Parathyroid adenoma (tissue), 2 donors: ENCODE results near the gene FAM131A.

ENCODE experiments used
- H2AFZ ChIP-seq: fragments of 300-600 bp; sonication (generic); one replicate; pipeline ENCODE4 v1.7.0; 2017; ENCODE audit warnings: antibody characterized with exemption, mild to moderate bottlenecking
- H3K27ac ChIP-seq: fragments of 300-600 bp; sonication (generic); one replicate; pipeline ENCODE4 v1.7.0; 2017
- H3K27me3 ChIP-seq: fragments of 300-600 bp; sonication (generic); one replicate; pipeline ENCODE4 v1.7.0; 2017; ENCODE audit warnings: low read length; ENCODE audit not compliant: control insufficient read depth, insufficient read depth
- H3K36me3 ChIP-seq: fragments of 300-600 bp; sonication (generic); one replicate; pipeline ENCODE4 v1.7.0; 2017; ENCODE audit warnings: low read length; ENCODE audit not compliant: control insufficient read depth, insufficient read depth
- H3K4me1 ChIP-seq: fragments of 300-600 bp; sonication (generic); one replicate; pipeline ENCODE4 v1.7.0; 2017; ENCODE audit warnings: control low read depth
- H3K4me2 ChIP-seq: fragments of 300-600 bp; sonication (generic); one replicate; pipeline ENCODE4 v1.7.0; 2017; ENCODE audit warnings: low read length
- H3K4me3 ChIP-seq: fragments of 300-600 bp; sonication (generic); one replicate; pipeline ENCODE4 v1.7.0; 2017; ENCODE audit warnings: low read depth, low read length
- H3K79me2 ChIP-seq: fragments of 300-600 bp; sonication (generic); one replicate; pipeline ENCODE4 v1.7.0; 2017; ENCODE audit warnings: control low read depth
- H3K9ac ChIP-seq: fragments of 300-600 bp; sonication (generic); one replicate; pipeline ENCODE4 v1.7.0; 2017; ENCODE audit warnings: mild to moderate bottlenecking
- H3K9me3 ChIP-seq: fragments of 300-600 bp; sonication (generic); one replicate; pipeline ENCODE4 v1.7.0; 2017; ENCODE audit warnings: low read length; ENCODE audit not compliant: control insufficient read depth
- TF ChIP-seq, protein P1 (sequence below): fragments of 300-600 bp; sonication (generic); IDR thresholded peaks from one replicate; pipeline ENCODE4 v1.7.0; 2017; ENCODE audit warnings: antibody characterized with exemption, mild to moderate bottlenecking
- donor health status: primary hyperparathyroidism.

The FAM131A gene

GRCh38 chr3:184307915-184308314 is 29.5 kb upstream of the FAM131A start:
- Histone ChIP-seq H3K27me3 (no peaks in the 10 kb centered on the region), H3K4me1 (peaks cover 4% of the 10 kb centered on the region), H3K79me2 (no peaks in the 10 kb centered on the region), H3K27ac (no peak overlapping the region), H3K4me2 (no peak overlapping the region), H3K36me3 (no peaks in the 10 kb centered on the region), H3K4me3 (no peak overlapping the region), H3K9me3 (no peaks in the 10 kb centered on the region), H2AFZ (no peak overlapping the region), H3K9ac (no peak overlapping the region)
- TF ChIP-seq, protein P1, sequence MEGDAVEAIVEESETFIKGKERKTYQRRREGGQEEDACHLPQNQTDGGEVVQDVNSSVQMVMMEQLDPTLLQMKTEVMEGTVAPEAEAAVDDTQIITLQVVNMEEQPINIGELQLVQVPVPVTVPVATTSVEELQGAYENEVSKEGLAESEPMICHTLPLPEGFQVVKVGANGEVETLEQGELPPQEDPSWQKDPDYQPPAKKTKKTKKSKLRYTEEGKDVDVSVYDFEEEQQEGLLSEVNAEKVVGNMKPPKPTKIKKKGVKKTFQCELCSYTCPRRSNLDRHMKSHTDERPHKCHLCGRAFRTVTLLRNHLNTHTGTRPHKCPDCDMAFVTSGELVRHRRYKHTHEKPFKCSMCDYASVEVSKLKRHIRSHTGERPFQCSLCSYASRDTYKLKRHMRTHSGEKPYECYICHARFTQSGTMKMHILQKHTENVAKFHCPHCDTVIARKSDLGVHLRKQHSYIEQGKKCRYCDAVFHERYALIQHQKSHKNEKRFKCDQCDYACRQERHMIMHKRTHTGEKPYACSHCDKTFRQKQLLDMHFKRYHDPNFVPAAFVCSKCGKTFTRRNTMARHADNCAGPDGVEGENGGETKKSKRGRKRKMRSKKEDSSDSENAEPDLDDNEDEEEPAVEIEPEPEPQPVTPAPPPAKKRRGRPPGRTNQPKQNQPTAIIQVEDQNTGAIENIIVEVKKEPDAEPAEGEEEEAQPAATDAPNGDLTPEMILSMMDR: no peak

DNA sequence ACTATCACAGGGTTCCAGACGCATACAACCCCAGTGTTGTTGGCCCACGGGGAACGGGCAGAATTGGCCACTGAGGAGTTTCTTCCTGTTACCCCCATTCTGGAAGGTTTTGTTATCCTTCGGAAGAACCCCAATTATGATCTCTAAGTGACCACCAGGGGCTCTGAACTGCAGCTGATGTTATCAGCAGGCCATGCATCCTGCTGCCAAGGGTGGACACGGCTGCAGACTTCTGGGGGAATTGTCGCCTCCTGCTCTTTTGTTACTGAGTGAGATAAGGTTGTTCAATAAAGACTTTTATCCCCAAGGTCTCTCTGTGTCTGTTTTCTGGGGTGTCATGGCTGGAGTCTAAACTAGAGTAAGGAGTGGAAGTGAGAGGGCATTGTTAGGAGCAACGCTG is 28.7 kb upstream of the FAM131A start:
- Histone ChIP-seq H3K27ac (no peak overlapping the region), H3K36me3 (no peaks in the 10 kb centered on the region), H3K9me3 (no peaks in the 10 kb centered on the region), H2AFZ (no peak overlapping the region), H3K4me3 (no peak overlapping the region), H3K79me2 (no peaks in the 10 kb centered on the region), H3K4me1 (peaks cover 4% of the 10 kb centered on the region), H3K27me3 (no peaks in the 10 kb centered on the region), H3K4me2 (no peak overlapping the region), H3K9ac (no peak overlapping the region)
- TF ChIP-seq, protein P1: no peak

GRCh38 chr3:184311633-184312032 is 25.8 kb upstream of the FAM131A start:
- H3K4me3 ChIP-seq: no peak overlapping the region
- no peak overlapping the region for H3K27ac ChIP-seq
- no peak overlapping the region for H3K4me2 ChIP-seq
- H3K27me3 ChIP-seq: no peaks in the 10 kb centered on the region
- H3K79me2 ChIP-seq: peaks cover 15% of the 10 kb centered on the region
- H2AFZ ChIP-seq: no peak overlapping the region
- H3K9me3 ChIP-seq: no peaks in the 10 kb centered on the region
- TF ChIP-seq, protein P1: no peak
- H3K4me1 ChIP-seq: peaks cover 10% of the 10 kb centered on the region
- H3K9ac ChIP-seq: no peak overlapping the region
- H3K36me3 ChIP-seq: no peaks in the 10 kb centered on the region

- Histone ChIP-seq H3K36me3 (no peaks in the 10 kb centered on the region), H3K27me3 (no peaks in the 10 kb centered on the region), H2AFZ (peak within 1 kb of the TSS; percentile 67), H3K4me3 (peak within 1 kb of the TSS; percentile 86), H3K27ac (peak within 1 kb of the TSS; percentile 96), H3K9me3 (no peaks in the 10 kb centered on the region), H3K4me1 (peaks cover 21% of the 10 kb centered on the region), H3K9ac (peak within 1 kb of the TSS; percentile 96), H3K79me2 (peaks cover 23% of the 10 kb centered on the region), H3K4me2 (peak within 1 kb of the TSS; percentile 99)
- TF ChIP-seq, protein P1: no peak
Observed at GRCh38 chr3:184314363-184314699, 23.1 kb upstream of the FAM131A start, which contains the start of gene EIF4G1. TSS of gene EIF4G1 (plus strand) at chr3:184314606. CDS start at chr3:184315797, 1,191 bp downstream.

DNA sequence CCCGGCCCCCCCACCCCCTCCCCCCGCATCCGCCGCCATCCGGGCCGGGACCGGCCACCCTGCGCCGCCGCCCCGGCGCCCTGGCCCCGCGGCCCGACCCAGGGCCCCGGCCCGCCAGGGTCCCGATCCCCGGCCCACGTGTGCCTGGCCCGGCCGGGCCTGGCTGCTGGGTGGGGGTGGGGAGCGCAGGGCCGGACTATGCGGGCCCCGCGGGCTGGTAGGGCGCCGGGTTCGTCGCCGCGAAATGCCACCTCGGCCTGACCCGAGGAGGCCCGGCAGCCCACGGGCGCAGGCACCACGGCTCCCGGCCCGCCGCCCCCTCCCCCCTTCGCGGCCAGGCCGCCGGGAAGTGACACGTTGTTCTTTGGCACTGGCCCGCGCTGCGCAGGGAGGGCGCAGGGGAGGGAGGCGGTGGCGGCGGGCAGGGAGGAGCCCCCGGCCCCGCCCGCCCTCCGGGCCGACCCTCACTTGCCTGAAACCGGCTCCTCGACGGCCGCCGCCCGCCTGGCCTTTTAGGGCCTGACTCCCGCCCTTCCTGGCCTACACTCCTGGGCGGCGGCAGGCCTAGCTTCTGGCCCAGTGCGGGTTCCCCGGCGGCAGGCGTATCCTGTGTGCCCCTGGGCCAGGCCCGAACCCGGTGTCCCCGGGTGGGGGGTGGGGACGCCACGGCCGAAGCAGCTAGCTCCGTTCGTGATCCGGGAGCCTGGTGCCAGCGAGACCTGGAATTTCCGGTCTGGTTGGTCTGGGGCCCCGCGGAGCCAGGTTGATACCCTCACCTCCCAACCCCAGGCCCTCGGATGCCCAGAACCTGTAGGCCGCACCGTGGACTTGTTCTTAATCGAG is 22.5 kb upstream of the FAM131A start:
- Histone ChIP-seq H3K27ac (peak overlapping the region; percentile 96), H3K36me3 (no peaks in the 10 kb centered on the region), H2AFZ (peak overlapping the region; percentile 67), H3K4me2 (peak overlapping the region; percentile 99), H3K27me3 (no peaks in the 10 kb centered on the region), H3K4me1 (peaks cover 26% of the 10 kb centered on the region), H3K9ac (peak overlapping the region; percentile 96), H3K79me2 (peaks cover 23% of the 10 kb centered on the region), H3K9me3 (no peaks in the 10 kb centered on the region), H3K4me3 (peak overlapping the region; percentile 86)
- TF ChIP-seq, protein P1: no peak
